ENCODE measurements around the gene B2M. TPM values are rescaled to one million over a fixed set of nuclear protein-coding genes. Genes with fewer than 3 reads are reported as not detected.

The B2M gene
- 3,395 TPM for total RNA-seq

DNA sequence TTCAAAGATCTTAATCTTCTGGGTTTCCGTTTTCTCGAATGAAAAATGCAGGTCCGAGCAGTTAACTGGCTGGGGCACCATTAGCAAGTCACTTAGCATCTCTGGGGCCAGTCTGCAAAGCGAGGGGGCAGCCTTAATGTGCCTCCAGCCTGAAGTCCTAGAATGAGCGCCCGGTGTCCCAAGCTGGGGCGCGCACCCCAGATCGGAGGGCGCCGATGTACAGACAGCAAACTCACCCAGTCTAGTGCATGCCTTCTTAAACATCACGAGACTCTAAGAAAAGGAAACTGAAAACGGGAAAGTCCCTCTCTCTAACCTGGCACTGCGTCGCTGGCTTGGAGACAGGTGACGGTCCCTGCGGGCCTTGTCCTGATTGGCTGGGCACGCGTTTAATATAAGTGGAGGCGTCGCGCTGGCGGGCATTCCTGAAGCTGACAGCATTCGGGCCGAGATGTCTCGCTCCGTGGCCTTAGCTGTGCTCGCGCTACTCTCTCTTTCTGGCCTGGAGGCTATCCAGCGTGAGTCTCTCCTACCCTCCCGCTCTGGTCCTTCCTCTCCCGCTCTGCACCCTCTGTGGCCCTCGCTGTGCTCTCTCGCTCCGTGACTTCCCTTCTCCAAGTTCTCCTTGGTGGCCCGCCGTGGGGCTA is at the start of gene B2M, which contains the start of gene PATL2:
B2M (plus strand) TSS at position 422 of the 647 bp plus-strand sequence; CDS start at position 452, 30 bp downstream.
PATL2 (minus strand) TSS at position 228 of the 647 bp plus-strand sequence. CDS start 34,833 bp downstream, outside the sequence.
- H3K27me3 ChIP-seq, result no peaks in the 10 kb centered on the region
- peaks cover 4 to 15% of the 10 kb centered on the region in 2 donors for H3K4me1 ChIP-seq
- H3K36me3 ChIP-seq, result peaks cover 11 to 12% of the 10 kb centered on the region in 2 donors
- TF ChIP-seq, protein P1, sequence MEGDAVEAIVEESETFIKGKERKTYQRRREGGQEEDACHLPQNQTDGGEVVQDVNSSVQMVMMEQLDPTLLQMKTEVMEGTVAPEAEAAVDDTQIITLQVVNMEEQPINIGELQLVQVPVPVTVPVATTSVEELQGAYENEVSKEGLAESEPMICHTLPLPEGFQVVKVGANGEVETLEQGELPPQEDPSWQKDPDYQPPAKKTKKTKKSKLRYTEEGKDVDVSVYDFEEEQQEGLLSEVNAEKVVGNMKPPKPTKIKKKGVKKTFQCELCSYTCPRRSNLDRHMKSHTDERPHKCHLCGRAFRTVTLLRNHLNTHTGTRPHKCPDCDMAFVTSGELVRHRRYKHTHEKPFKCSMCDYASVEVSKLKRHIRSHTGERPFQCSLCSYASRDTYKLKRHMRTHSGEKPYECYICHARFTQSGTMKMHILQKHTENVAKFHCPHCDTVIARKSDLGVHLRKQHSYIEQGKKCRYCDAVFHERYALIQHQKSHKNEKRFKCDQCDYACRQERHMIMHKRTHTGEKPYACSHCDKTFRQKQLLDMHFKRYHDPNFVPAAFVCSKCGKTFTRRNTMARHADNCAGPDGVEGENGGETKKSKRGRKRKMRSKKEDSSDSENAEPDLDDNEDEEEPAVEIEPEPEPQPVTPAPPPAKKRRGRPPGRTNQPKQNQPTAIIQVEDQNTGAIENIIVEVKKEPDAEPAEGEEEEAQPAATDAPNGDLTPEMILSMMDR (IDR thresholded peaks at IDR 0.05), result no peak
- H3K9me3 ChIP-seq, result no peaks in the 10 kb centered on the region
- intact Hi-C loops (cut with DNase I), result loop anchor here (1.0 to 10.0 kb wide), 6 partner anchors 18 to 1196 kb away; partner anchors contain the start of genes CTDSPL2, GOLM2, MAP1A and SPG11
- peak; percentile 90 to 98 for DNase-seq (ENCODE audit: low spot score in 2 of 2)
- H3K4me3 ChIP-seq, result peak within 1 kb of the TSS; percentile 87 to 90
- H3K27ac ChIP-seq, result peak within 1 kb of the TSS; percentile 97 to 99

DNA sequence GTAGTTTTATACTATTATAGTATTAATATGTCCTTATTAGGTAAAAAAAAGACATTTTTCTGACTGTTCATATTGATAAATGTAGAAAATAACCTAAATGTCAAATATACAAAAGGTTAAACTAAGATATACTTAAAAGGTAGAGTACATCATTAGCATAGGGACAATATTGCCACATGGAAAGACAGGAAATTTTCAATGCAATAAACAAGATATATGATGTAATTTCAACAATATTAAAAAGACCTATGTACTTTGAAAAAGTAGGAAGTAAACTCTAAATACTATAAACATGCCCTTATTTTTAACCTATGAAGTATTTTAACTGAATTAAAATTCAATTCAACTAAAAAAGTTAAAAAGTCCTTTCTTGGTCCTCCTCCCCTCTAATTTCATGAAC is 49.7 kb upstream of the B2M start:
- peak overlapping the region in 1 of 2 donors; percentile 95 for H3K4me3 ChIP-seq
- H3K27ac ChIP-seq, result no peak overlapping the region
- TF ChIP-seq, protein P1 (IDR thresholded peaks at IDR 0.05), result no peak
- intact Hi-C loops (cut with DNase I), result no loop called here
- peaks cover 17 to 25% of the 10 kb centered on the region in 2 donors for H3K36me3 ChIP-seq
- DNase-seq (ENCODE audit: low spot score in 2 of 2), result no peak
- no peaks in the 10 kb centered on the region for H3K9me3 ChIP-seq
- peaks cover 0 to 17% of the 10 kb centered on the region in 2 donors for H3K4me1 ChIP-seq
- no peaks in the 10 kb centered on the region for H3K27me3 ChIP-seq

DNA sequence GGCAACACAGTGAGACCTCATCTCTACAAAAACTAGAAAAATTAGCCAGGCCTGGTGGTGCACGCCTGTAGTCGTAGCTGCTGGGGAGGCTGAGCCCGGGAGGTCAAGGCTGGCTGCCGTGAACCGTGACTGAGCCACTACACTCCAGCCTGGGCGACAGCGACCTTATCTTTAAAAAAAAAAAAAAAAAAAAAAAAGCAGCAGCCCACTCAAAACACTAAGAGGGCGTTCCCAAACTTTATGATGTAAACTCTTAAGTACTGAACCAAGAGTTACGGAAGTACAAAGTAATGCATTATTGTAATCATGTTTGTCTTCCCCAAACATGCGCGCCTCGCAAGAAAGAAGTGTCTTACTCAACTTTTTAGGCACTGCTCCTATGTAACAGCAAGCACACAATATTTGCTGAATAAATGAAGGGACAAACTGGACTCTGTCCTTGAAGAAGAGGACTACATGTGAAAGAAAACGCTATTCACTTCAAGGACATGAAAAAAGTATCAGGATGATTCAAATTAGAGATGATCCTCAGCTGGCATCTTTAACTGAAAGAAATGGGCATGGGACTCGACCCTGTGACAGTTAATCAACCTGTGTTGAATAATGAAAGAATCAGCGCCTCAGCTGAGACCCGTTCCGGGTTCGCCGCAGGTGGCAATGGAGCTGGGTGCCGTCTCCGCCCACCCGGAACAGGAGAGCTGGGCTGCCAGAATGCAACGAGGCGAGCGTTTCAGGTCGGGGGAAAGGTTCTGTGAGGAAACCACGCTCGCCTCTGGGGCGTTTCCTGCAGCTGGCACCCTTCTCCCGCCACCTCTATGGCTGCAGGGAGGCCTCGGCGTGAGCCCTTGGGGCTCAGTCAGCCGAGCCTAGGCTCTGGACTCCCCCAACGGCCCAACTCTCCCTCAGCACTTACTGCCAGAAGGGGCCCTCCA is 48.6 kb upstream of the B2M start:
- no peaks in the 10 kb centered on the region for H3K27me3 ChIP-seq
- TF ChIP-seq, protein P1 (IDR thresholded peaks at IDR 0.05), result no peak
- peak overlapping the region; percentile 77 to 95 for H3K4me3 ChIP-seq
- peaks cover 0 to 17% of the 10 kb centered on the region in 2 donors for H3K4me1 ChIP-seq
- H3K9me3 ChIP-seq, result no peaks in the 10 kb centered on the region
- peaks cover 8 to 21% of the 10 kb centered on the region in 2 donors for H3K36me3 ChIP-seq
- DNase-seq (ENCODE audit: low spot score in 2 of 2), result peak; percentile 38 to 86
- intact Hi-C loops (cut with DNase I), result loop anchor here (1.0 to 2.0 kb wide), 3 partner anchors 49 to 76 kb away; partner anchors contain the start of genes B2M and PATL2
- H3K27ac ChIP-seq, result peak overlapping the region; percentile 96 to 98

DNA sequence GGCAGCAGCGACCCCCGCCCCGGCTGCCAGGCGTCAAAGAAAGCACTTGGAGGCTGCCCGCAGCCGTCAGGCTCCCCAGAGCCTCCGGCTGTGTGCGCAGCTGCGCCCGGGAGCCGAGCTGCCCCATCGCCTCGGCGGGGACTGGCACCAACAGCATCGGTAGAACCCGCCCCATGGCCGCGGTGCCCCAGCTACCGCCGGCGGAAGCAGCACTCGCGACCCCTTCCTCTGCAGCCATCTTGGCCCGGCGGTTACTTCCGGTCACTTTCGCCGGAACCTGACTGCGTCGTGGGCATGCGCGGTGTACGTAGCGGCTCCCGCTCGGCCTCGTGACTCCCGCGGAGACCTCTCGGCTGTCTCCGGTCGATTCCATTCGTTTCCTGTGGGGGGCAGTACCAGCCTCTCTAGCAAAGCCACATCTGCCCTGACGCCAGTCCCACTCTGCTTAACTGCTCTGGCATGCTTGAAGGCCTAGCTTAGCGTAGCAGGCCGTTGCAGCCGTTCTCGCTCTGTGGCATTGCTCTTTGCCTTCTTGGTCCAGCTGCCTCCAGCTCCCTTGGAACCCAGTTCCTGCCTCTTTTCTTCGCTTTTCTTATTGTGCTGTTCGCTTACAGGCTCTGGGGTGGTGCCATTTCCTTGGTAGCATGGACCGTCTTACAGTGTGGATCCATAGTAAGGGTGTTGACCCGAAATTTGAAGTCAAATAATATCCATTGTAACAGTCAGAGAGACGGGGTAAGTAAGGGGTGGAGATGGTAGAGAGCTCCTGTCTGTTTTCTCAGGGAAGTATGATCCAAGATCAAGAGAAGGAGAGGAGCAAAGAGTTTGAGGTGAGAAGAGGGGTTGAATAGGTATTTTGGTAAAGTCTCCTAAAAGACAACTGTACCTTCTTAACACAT is 47.7 kb upstream of the B2M start, which contains the start of gene SPG11:
SPG11 (minus strand) TSS at position 253 of the 899 bp plus-strand sequence; CDS start at position 238, 15 bp downstream.
- intact Hi-C loops (cut with DNase I), result loop anchor here (1.0 to 2.0 kb wide), 3 partner anchors 48 to 75 kb away; partner anchors contain the start of genes B2M and PATL2
- TF ChIP-seq, protein P1 (IDR thresholded peaks at IDR 0.05), result peak; percentile 90 to 97 (median 95)

More for the DNA sequence above, 47.7 kb upstream of the B2M start, which contains the start of gene SPG11:
- DNase-seq (ENCODE audit: low spot score in 2 of 2), result peak; percentile 93 to 99
- H3K9me3 ChIP-seq, result no peaks in the 10 kb centered on the region
- H3K4me1 ChIP-seq, result peaks cover 0 to 17% of the 10 kb centered on the region in 2 donors
- H3K27ac ChIP-seq, result peak within 1 kb of the TSS; percentile 96 to 98
- no peaks in the 10 kb centered on the region for H3K27me3 ChIP-seq
- H3K36me3 ChIP-seq, result peaks cover 4 to 12% of the 10 kb centered on the region in 2 donors
- H3K4me3 ChIP-seq, result peak within 1 kb of the TSS; percentile 77 to 95

All from ascending aorta (tissue), 2 donors.